ENCODE results near the gene UBQLN4.

Gene UBQLN4

DNA sequence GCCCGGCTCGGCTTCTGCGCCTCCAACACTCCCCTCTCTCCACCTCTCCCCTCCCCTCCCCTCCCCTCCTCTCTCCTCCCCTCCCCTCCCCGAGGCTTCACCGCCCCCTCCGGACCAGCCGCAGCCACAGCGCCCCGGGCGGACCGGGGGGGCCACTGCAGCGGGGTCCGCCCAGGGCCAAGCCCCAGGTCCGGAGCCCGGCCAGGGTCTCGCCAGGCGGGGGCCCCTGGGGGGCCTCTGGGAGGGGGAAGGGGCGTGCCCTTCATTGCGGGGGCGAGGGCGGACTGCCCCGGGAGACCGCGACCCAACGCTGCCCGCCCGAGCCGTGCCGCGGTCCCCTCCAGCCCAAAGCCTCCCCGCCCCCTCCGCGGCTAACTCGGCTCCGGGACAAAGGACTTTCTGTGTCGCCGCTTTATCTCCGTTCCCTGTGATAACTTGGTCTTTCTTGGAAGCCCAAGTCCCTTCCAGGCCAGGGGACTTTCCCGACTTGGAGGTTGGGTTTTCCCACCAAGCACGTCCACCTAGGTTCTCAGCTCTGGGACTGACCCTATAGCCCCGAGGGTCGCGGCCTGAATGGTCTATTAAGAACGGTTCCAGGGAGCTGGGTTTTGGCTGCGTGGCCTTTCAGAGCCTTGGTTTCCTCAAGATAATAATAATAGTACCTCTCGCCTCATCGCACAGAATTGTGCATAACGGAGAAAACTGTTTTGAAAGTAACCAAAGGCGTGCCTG is at the start of gene UBQLN4:
Gene UBQLN4, minus strand, starts transcription at position 31 of the 732 bp plus-strand sequence. CDS start 97 bp downstream, outside the sequence.
- DNase-seq: peak; percentile 84

- DNase-seq: no peak
Measured at GRCh38 chr1:156102633-156103511, 49.3 kb upstream of the UBQLN4 start.

DNA sequence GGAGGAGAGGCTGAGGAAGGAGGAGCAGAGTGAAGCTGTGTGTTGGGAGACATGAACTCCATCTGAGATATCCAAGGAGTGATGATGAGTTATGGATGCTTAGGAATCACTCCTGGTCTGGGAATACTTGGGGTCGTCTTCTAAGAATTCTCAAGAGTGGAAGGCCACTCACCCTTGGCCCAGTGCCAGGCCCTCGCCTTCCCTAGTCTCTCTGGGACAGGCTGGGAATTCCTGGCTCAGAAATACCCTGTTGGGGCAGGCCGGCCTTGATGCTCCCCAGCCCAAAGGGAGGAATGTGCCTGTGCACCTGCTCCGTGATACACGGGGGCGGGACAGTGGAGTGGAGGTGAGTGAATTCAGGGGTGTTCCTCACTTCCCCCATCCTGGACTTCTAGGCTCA is 48.3 kb upstream of the UBQLN4 start:
- no peak for DNase-seq

GRCh38 chr1:156100205-156100995 is 46.8 kb upstream of the UBQLN4 start:
- DNase-seq: no peak

DNA sequence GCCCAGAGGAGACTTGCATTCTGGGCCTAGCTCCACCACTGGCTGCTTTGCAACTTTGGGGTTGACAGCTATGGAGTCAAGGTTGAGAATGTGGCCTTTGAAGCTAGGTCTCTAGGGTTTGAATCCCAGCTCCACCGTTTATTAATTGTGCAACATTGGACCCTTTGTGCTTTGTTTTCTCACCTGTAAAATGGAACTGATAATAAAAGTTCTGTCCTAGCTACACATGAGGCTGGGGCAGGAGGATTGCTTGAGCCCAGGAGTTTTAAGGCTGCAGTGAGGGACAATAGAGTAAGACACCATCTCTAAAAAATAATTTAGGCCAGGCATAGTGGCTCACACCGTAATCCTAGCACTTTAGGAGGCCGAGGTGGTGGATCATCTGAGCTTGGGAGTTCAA is 45.7 kb upstream of the UBQLN4 start:
- no peak for DNase-seq

DNA sequence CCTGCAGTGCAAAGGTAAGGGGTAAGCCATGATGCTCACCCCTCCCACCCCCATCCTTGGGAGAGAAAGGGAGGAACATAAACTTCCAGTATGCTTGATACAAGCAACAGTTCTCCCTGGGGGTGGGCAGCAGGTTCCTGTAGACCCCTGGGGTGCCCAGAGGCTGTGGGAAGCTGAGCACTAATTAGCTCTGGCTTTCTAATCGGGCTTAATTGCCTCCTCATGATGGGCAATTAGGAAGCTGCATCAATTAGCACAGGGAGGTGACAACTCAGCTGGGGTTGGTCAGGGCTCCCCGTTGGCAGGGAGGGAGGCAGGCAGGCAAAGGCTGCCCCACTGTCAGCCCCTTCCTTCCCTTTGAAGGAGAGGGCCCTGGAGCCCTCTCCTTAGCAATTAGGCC is 45.2 kb upstream of the UBQLN4 start:
- DNase-seq: no peak

GRCh38 chr1:156097499-156098178 is 44.0 kb upstream of the UBQLN4 start:
- DNase-seq: no peak

DNA sequence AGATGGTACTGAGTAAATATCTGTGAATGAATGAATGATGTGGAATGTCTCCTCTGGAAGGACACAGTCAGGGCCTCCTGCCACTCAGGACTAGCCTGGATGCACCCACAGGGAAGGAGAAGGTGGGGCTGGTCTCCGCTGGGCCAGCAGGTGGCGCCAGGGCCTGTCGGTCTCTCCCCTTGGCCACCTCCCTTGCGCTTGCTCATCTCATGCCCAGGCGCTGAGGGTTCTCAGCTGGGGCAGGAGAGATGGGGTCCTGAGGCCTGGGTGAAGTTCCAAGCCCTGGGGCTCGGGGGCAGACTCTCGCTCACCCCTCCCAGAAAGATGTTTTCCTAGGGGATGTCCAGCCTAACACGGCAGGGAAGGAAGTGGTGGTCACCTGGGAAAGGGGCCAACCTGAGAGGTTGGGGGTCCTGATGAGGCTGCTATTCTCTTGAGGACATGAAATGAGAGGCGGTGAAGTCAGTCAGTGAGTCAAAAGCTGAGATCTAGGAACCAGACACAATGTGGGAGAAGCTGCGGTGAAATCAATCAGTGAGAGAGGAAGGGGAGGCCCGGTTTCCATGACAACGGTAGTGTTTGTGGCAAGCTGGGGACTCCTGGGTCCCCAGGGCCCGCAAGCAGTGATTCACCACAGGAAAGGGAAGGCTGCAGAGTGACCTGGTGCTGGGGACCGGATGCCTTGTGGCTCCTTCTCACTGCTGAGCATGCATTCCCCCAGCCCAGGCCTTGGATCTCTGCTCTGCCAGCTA is 43.2 kb upstream of the UBQLN4 start:
- DNase-seq: peak; percentile 90

DNA sequence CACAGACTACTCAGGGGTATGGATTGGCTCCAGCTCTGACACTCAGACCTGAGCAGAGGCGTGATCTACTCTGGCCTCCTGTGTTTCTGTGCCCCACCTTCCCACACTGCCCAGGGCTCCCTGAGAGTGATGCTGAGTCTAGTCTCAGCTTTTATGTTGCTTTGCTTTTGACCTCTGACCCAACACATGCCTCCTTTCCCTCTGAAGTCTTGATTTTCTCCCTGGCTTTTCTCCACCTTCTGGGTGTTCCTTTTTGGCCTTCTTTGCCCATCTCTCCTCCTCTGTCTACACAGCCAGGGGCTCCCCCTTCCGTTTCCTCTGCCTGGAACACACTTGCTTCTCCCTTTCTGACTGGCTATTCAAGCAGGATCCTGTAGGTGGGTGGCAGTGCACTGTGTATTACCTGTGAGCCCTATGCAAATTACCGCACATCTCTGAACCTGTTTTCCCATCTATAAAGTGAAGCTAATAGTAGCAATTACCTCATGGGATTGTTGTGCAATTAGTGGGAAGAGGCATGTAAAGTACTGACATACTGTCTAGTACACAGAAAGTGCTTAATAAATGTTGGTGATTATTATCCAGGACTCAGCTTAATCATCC is 42.4 kb upstream of the UBQLN4 start:
- no peak for DNase-seq

GRCh38 chr1:156091610-156092009 is 38.0 kb upstream of the UBQLN4 start:
- no peak for DNase-seq

DNA sequence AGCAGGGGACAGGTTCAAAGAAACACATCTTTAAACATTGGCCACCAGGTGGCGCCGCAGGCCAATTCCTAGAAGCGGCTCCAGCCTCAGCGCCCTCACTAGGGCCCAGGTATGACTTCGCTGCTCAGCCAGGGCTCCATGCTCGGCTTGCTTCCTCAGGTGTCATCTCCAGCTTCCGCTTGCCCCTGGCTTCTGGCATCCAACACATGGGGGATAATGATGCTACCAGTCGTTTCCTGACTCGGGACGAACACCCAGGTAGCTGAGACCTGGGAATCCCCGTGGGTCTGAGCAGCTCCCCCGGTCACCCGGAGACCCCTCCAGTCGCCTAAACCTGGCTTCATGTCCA is 37.2 kb upstream of the UBQLN4 start:
- peak; percentile 90 for DNase-seq

GRCh38 chr1:156090138-156090839 is 36.7 kb upstream of the UBQLN4 start:
- no peak for DNase-seq

DNA sequence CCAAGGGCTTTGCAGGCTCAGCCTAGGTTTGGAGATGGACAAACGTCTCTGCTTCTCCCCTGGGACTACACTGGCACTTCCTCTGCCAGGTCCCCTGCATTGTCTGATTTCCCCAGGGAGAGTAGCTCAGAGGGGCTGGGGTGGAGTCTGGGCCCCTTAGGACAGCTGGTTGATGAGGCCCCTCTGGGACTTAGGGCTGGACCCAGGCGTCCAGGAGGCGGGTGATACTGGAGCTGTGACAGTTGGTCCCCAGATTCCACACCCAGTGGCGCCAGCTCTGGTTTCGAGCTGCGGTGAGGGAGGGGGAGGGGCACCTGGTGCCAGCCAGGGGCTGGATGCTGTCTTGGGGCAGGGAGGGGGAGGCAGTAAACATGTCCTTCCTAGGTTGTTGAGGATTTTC is 36.1 kb upstream of the UBQLN4 start:
- DNase-seq: no peak

- no peak for DNase-seq
Measured at GRCh38 chr1:156086256-156086662, 32.7 kb upstream of the UBQLN4 start.

DNA sequence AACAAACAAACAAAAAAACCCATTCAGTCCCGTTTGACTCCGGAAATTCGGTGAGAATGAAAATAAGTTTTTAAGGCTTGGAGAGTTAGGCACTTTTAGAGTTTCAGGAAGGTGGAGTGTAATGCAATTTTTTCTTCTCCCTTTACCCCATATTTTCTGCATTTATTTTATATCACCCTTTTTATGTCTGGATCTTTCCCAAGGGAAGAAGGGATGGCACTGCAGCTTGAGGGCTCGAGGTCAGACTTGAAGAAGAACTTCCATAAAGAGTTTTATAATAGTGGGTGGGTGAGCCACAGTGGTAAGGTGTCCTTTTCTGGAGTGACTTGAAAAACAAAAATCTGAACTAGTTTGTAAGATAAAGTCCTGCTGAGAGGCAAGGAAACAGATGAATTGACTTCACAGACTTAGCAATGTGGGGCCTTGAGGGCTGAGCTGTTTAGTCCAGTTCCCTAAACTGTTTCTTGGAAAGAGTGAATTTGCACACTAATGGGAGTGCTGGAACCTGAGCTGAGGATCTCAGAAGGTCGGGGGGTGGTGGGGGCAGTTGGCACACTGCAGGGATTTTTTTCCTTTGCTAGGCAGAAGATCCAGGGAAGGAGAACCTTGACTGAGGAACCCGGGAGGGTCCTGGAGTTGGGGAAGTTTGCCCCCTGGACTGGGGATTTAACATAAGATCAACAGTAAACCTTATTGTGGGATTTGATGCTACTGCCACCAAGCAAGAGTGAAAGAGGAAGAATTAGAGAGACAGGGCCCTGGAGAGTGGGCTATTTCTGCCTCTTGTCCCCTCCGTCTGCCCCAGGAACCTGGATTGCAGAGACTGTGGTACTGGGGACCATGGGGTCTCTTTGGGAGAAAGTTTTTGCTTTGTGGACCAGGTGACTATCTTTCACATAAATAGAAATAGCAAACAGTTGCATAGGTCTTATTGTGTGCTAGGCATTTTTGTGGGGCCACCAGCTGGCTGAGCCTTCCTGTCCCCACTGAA is 30.5 kb upstream of the UBQLN4 start:
- no peak for DNase-seq

GRCh38 chr1:156082309-156083091 is 28.9 kb upstream of the UBQLN4 start, which contains the start of gene MEX3A:
MEX3A (minus strand) TSS chr1:156082465; CDS start chr1:156081998, 467 bp downstream.
- DNase-seq: peak; percentile 73

DNA sequence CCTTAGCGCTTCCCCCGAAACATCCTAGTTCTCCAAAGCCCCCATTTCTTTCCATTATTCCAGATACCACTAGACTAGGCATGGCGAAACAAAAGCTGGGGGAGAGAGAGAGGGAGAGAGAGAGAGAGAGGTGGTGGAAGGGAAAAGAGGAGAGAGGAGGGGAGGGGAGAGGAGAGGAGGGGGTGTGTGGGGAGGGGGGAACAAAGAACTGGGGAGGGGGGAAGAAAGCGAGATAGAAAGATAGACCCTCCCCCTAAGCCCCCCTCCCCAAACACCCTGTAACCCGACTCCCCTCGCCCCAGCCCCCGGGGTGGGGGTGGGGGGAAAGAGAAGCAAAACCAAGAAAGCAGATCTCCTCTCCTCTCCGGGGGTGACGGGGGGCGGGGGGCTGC is 28.3 kb upstream of the UBQLN4 start:
- DNase-seq: no peak

DNA sequence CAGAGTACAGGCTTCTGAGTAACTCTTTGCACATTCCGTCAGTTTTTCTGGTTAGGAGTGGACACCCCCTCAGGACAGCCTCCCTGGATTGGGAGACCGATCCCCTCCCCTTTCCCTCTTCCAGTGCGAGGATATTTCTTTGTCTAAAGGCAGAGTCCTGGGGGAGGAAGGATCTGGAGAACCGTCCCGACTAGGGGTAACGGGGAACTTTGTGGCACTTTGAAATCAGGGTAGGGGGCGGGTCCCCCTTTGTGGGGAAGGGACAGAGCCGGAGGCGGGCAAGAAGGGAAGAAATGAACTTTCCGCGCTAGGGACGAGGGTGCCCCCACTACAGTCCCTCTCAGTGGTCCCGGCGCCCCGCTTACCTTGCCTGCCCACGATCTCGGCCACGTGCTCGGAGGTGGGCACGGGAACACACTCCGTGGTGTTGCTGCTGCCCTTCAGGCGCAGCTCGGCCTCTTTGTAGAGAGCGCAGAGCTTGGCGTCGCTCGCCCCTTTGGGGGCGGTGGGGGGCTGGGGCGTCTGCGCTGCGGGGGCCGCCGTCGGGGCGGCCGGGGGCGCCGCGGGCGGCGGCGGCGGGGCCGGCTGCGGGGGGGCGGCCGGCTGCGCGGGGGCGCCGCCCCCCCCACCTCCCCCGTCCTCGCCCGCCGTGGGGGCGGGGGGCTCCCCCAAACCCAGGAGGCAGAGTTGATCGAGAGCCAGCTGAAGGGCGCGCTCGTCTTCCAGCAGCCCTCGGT is 27.8 kb upstream of the UBQLN4 start:
- DNase-seq: no peak

Data from activated T-cell treated with anti-CD3 and anti-CD28 coated beads, Interleukin-2, amount 50 U/mL, for 1 hour (primary cell).